Choroid plexus epithelial cell (primary cell): Measurements from ENCODE around the gene AGPS.
A peak's percentile ranks its signal among the peaks of the same experiment; 100 is the strongest.

ENCODE experiments used
- DNase-seq: peaks from one replicate; pipeline ENCODE4 v3.0.0-alpha.2; 2010; ENCODE audit warnings: low read depth
- H3K4me3 ChIP-seq: 2 replicates; pipeline ENCODE4 v1.5.1; 2011; ENCODE audit warnings: low read depth, mild to moderate bottlenecking, control low read depth, low read length, moderate library complexity
- TF ChIP-seq, protein P1 (sequence below): conservative IDR thresholded peaks from 2 replicates; pipeline ENCODE4 v1.5.1; 2011; ENCODE audit warnings: low read depth, mild to moderate bottlenecking, control low read depth, inconsistent platforms, low read length, moderate library complexity

AGPS gene

DNA sequence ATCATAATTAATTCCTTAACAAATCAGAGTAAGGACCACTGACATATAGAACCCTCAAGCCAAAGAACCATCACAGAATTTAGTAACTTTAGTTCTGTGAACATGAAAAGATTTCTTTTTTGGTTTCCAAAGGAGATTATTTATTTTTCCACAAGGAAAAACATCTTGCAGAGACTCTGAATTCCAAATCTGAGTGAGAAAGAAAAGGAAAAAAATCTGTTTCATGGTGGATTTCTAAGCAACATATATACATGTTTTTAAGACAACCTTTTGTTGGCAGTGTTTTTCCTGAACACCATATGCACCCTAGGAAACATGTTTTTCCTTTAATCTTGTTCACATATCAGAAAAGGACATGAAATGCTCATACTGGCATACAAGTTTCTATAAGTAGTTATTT is 149.8 kb downstream of the AGPS start:
- no peak for DNase-seq
- TF ChIP-seq, protein P1, sequence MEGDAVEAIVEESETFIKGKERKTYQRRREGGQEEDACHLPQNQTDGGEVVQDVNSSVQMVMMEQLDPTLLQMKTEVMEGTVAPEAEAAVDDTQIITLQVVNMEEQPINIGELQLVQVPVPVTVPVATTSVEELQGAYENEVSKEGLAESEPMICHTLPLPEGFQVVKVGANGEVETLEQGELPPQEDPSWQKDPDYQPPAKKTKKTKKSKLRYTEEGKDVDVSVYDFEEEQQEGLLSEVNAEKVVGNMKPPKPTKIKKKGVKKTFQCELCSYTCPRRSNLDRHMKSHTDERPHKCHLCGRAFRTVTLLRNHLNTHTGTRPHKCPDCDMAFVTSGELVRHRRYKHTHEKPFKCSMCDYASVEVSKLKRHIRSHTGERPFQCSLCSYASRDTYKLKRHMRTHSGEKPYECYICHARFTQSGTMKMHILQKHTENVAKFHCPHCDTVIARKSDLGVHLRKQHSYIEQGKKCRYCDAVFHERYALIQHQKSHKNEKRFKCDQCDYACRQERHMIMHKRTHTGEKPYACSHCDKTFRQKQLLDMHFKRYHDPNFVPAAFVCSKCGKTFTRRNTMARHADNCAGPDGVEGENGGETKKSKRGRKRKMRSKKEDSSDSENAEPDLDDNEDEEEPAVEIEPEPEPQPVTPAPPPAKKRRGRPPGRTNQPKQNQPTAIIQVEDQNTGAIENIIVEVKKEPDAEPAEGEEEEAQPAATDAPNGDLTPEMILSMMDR = no peak
- H3K4me3 ChIP-seq = no peak overlapping the region

DNA sequence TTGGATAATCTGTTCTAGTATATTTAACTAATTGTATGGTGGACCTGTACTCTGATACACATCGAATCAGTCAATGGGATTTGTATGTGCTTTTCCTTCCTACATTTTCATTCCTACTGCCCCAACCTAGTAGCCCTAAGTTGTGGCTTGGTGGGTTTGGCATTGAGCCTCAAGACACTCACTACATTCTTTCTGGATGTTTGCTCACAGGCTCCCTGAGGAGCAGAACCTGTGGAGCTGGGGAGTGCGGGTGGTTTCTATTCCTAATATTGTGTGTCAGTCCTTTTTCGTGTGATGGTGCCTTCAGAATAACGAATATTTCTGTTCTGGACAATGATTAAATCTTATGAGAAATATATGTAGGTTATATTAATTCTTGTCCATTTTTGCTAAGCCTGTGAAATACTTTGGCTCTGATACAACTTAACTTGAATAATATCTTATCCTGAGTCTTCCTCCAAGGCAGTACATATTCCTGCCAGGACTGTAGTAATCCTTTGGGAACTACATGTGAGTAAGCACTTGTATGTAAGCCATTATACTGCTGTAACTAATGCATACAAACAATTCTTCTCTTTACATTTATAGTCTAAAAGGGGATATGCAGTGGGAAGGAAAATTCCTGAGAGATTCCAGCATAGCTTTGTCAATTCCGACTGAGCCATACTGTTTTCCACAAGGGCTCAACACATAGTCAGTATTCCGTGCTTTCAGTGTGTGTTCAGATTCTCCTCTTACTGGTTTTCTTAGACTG is 150.6 kb downstream of the AGPS start:
- H3K4me3 ChIP-seq = no peak overlapping the region
- TF ChIP-seq, protein P1 = no peak
- peak; percentile 90 for DNase-seq

- H3K4me3 ChIP-seq = no peak overlapping the region
- TF ChIP-seq, protein P1 = no peak
- DNase-seq = no peak
Observed at GRCh38 chr2:177545143-177545542, 152.6 kb downstream of the AGPS start.

DNA sequence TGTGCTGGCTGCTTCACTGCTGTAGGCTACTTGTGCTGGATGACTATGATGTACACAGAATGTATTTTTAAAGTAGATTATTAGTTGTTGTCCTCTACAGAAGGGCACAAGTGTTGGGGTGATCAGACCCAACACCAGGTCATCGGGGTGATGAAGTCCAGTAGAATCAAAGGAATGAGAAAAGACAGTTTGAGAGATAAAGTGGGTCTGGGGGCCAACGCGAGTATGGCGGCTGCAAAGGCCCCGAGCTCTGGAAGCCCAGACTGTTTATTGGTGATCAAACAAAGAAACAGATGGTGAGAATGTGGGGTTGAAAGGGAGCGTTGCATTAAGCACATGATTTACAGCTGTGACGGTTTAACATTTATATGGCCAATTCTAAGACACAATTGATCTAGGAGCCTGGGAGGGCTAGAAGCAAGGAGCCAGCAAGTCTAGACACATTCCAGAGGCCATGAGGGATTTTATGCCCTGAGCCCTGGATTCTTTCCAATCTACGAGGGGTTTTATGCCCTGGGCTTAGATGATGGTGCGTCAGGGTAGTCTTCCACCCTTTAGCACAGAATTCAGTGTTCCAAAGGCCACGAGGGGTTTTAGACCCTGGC is 153.5 kb downstream of the AGPS start:
- H3K4me3 ChIP-seq = no peak overlapping the region
- no peak for DNase-seq
- TF ChIP-seq, protein P1 = no peak

- TF ChIP-seq, protein P1 = no peak
- DNase-seq = no peak
- no peak overlapping the region for H3K4me3 ChIP-seq
Observed at GRCh38 chr2:177547122-177547521, 154.5 kb downstream of the AGPS start.

- DNase-seq = no peak
- TF ChIP-seq, protein P1 = no peak
Observed at GRCh38 chr2:177547772-177548171, 155.2 kb downstream of the AGPS start.

GRCh38 chr2:177548636-177549035 is 156.1 kb downstream of the AGPS start:
- DNase-seq = no peak
- TF ChIP-seq, protein P1 = no peak
- H3K4me3 ChIP-seq = no peak overlapping the region

More at GRCh38 chr2:177547772-177548171, 155.2 kb downstream of the AGPS start:
- H3K4me3 ChIP-seq = no peak overlapping the region
